HG02798 (cell line): ENCODE results near the gene TCF21.
A peak's percentile ranks its signal among the peaks of the same experiment; 100 is the strongest.

Experiments
- ATAC-seq: cut with Tn5 transposase; IDR thresholded peaks from one replicate; pipeline ENCODE4 v1.9.1; 2021; ENCODE audit warnings: mild to moderate bottlenecking; ENCODE audit not compliant: unreplicated experiment, poor library complexity

Gene TCF21

DNA sequence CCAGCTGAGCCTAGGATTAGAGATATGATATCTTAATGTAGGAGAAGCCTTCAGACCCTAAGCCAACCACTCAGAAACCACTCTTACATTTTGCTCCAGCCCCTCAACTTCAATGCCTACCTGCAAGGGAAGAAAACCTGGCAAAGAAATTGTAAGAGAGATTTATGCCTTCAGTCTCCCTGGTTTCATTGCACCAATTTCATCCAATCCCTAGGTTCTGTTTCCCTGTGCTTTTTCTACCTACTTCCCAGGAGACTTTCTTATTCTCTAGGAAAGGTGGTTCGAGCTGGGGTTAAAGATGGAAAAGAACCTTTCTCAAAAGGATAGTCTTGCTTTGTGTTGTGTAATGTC is 1.1 kb upstream of the TCF21 start:
- no peak for ATAC-seq

DNA sequence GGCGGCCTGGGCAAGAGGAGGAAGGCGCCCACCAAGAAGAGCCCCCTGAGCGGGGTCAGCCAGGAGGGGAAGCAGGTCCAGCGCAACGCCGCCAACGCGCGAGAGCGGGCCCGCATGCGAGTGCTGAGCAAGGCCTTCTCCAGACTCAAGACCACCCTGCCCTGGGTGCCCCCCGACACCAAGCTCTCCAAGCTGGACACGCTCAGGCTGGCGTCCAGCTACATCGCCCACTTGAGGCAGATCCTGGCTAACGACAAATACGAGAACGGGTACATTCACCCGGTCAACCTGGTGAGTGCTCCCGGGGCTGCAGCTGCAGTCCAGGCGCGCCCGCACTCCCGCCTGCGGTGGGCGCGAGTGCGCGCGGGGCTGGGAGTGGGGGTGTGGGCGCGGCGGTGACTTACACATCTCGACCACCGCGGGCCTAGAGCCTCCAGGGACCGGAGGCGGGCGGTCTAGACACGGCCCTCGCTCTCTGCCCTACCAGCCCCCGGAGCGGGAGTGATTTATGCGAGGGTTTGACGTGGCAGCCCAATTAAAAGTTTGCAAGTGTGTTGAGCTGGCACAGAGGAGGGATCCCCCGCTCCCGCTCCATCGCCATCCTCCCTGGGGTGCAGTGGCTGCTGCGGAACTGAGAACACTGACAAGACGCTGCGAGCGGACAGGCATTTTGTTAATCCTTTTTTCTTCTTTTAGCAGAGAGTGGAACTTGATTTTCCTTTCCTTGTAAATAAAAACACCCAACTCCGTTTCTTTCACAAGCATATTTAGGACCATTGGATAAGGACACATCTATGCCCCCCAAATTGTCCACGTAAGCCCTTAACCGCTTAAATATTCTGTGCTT is 867 bp downstream of the TCF21 start:
- no peak for ATAC-seq

- no peak for ATAC-seq
Measured at GRCh38 chr6:133890711-133891148, 1.8 kb downstream of the TCF21 start.

DNA sequence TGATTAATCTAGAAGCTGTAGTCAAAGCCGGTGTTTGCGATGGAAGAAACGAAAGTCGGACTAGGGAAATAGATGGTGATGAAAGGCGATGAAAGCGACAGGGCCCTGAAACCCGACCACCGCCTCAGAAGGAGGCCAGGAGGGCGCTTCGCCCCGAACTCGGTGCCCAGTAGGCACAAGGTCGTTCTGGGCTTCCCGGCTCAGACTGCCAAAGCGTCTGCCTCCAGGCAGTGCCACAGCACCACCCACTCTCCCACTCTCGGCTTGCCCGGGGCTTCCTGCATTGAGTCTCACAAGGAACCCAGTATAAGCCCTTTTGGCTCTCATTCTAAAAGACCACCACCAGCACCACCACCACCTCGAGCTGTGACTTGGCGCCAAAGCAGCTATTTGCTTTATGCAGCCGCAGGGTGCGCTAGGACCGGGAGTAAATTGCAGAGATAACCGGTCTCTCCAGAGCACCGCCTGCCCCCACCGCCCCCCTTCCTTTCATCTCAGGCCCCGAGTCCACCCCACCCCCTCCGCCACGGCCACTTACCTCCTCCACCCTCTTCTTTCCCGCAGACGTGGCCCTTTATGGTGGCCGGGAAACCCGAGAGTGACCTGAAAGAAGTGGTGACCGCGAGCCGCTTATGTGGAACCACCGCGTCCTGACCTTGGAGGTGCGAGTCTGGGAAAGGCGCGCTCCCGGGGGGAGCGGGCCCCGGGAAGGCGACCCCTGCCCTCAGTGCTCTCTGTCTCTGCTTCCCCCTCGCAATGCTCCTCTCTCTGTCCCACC is 2.4 kb downstream of the TCF21 start:
- ATAC-seq = no peak

- no peak for ATAC-seq
Measured at GRCh38 chr6:133891927-133892812, 3.3 kb downstream of the TCF21 start.

- ATAC-seq = no peak
Measured at GRCh38 chr6:133892813-133893691, 4.1 kb downstream of the TCF21 start.

GRCh38 chr6:133893946-133894345 is 5.0 kb downstream of the TCF21 start:
- no peak for ATAC-seq

- ATAC-seq = no peak
Measured at GRCh38 chr6:133894369-133894768, 5.5 kb downstream of the TCF21 start.

DNA sequence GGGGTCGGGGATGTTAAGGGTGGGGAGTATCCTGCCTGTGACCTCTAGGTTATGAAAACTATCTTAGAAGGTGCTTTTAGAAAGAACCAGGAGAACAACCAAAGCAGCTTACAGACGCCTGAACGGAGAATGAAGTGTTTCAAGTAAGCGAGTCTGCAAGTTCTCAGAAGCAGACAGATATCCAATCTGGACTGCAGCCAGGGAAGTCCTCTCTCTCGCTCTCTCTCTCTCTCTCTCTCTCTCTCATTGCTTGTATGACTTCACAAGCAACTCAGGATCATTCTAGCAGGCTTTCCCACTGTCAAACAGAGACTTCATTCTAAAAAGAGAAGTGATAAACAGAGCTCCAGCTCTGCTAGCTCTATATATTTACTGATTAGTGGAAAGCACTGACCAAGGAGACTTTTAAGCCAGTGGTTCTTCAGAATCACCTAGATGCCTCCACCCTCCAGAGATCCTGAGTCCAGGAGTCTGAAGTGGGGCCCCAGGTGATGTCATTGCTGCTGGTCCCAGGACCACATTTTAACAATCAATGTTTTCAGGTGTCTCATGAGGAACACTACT is 6.0 kb downstream of the TCF21 start:
- no peak for ATAC-seq

DNA sequence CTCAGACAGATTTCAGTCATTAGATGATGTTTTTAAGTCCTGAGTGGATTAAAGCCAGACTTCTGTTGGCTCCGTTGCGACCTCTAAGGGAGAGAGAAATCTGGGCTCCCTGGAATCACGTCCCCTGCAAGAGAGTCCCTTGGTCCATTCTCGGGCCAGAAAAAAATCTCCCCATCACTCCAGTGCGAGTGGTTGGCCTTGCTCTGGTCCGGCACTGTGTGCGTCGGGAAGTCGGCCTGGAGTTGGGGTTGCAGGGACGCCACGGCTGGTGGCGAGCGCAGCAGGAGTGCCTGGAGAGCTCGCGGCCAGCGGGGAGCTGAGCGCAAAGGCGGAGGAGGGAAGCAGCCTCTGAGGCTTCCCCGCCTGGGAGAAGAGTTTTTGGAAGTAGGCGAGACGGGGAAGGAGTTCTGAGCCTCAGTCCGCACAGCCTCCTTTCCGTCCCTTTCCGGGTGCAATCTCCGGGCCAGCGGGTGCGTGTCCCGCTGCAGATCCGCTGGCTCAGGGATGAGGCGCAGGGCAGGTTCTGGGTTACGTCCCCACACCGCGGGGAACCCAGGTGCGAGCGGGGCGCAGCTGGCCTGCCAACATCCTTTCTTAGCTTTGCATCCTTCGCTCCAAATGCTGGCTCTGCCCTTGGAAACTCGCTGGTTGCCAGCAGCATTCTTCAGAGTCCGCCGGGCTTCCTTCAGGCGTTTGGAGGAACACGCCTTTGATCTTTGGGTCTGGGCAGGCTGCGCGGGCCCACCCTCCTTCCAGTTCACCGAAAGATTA is 6.8 kb downstream of the TCF21 start:
- no peak for ATAC-seq

GRCh38 chr6:133896344-133896721 is 7.4 kb downstream of the TCF21 start:
- no peak for ATAC-seq

GRCh38 chr6:133898263-133898662 is 9.3 kb downstream of the TCF21 start:
- ATAC-seq = no peak

- no peak for ATAC-seq
Measured at GRCh38 chr6:133899556-133899955, 10.6 kb downstream of the TCF21 start.

DNA sequence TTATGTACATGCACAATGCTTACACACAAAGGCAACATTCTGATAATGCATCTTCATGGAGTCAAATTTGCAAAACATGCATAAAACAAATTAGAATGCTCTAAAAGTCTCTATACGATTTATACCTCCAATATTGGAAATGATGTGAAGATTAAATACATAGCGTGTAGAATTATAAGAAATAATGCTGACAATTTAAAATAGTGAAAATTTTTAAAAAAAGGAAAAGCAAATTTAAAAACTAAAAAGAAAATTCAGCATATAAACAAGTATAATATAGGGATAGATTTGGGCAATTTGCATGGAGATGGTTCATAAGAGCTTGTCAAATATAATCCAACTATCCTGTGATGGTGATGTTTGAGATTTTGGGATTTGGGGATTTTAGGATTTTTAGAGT is 14.9 kb downstream of the TCF21 start:
- ATAC-seq = no peak

DNA sequence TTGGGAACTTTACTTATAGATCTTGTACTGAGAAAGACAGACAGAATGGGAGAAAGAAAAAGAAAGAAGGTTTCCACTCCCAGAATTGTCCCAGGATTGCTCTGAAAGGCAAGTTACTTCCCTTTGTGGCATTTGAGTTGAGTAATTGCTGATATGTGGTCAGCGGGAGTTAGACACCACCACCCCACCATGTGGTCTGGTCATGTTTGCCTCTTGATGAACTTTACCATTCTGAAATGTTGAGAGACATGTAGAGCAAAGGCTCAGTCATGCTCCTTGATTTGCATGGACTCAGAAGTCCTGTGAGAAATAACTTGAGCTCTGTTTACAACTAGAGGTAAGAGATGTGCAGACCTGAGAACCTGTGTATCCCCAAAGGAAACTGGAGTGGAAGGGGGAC is 17.1 kb downstream of the TCF21 start:
- no peak for ATAC-seq

- peak; percentile 84 for ATAC-seq
Measured at GRCh38 chr6:133916650-133917151, 27.8 kb downstream of the TCF21 start.

GRCh38 chr6:133917781-133918180 is 28.9 kb downstream of the TCF21 start:
- ATAC-seq = no peak

GRCh38 chr6:133918208-133918930 is 29.5 kb downstream of the TCF21 start:
- ATAC-seq = no peak
